GM23248 (cell line): ENCODE data around the gene WFIKKN1. TPM values are rescaled to one million over a fixed set of nuclear protein-coding genes. Genes with fewer than 3 reads are reported as not detected.

Source experiments
- DNase-seq: peaks from one replicate; pipeline ENCODE4 v3.0.0-alpha.2; 2015
- H2AFZ ChIP-seq: fragments of 200-600 bp; sonication (generic); 2 replicates; pipeline ENCODE4 v1.6.1; 2016; ENCODE audit warnings: antibody characterized with exemption
- H3F3A ChIP-seq: fragments of 200-600 bp; sonication (generic); 2 replicates; pipeline ENCODE4 v1.6.1; 2016; ENCODE audit warnings: mild to moderate bottlenecking, antibody characterized with exemption, mixed run types; ENCODE audit not compliant: insufficient read depth
- H3K27ac ChIP-seq: fragments of 200-600 bp; sonication (generic); 2 replicates; pipeline ENCODE4 v1.5.1; 2016; ENCODE audit warnings: mild to moderate bottlenecking
- H3K27me3 ChIP-seq: fragments of 200-600 bp; sonication (generic); replicated peaks from 2 replicates; pipeline ENCODE4 v1.6.1; 2016; ENCODE audit warnings: mild to moderate bottlenecking; ENCODE audit not compliant: insufficient read depth
- H3K36me3 ChIP-seq: fragments of 200-600 bp; sonication (generic); 2 replicates; pipeline ENCODE4 v1.6.1; 2016; ENCODE audit warnings: low read depth, mild to moderate bottlenecking
- H3K4me1 ChIP-seq: fragments of 200-600 bp; sonication (generic); 2 replicates; pipeline ENCODE4 v1.6.1; 2016; ENCODE audit warnings: mild to moderate bottlenecking; ENCODE audit not compliant: insufficient read depth
- H3K4me2 ChIP-seq: fragments of 200-600 bp; sonication (generic); one replicate; pipeline ENCODE4 v1.6.1; 2016; ENCODE audit warnings: mild to moderate bottlenecking; ENCODE audit not compliant: unreplicated experiment
- H3K4me3 ChIP-seq: fragments of 200-600 bp; sonication (generic); 2 replicates; pipeline ENCODE4 v1.5.1; 2016; ENCODE audit warnings: mild to moderate bottlenecking
- H3K79me2 ChIP-seq: fragments of 200-600 bp; sonication (generic); 2 replicates; pipeline ENCODE4 v1.6.1; 2016; ENCODE audit warnings: mild to moderate bottlenecking; ENCODE audit not compliant: insufficient read depth
- H3K9ac ChIP-seq: fragments of 200-600 bp; sonication (generic); 2 replicates; pipeline ENCODE4 v1.6.1; 2016; ENCODE audit warnings: mild to moderate bottlenecking
- H3K9me2 ChIP-seq: fragments of 200-600 bp; sonication (generic); 2 replicates; pipeline ENCODE4 v1.6.1; 2016; ENCODE audit warnings: mixed run types, mild to moderate bottlenecking, moderate library complexity; ENCODE audit not compliant: insufficient read depth
- H3K9me3 ChIP-seq: fragments of 200-600 bp; sonication (generic); one replicate; pipeline ENCODE4 v1.6.1; 2017; ENCODE audit warnings: low read depth
- H4K20me1 ChIP-seq: fragments of 200-600 bp; sonication (generic); 2 replicates; pipeline ENCODE4 v1.6.0; 2016; ENCODE audit not compliant: insufficient read depth
- EZH2 ChIP-seq: fragments of 200-600 bp; sonication (generic); IDR thresholded peaks from 2 replicates; pipeline ENCODE4 v1.6.1; 2018; ENCODE audit warnings: antibody characterized with exemption, mild to moderate bottlenecking; ENCODE audit not compliant: insufficient read depth, poor library complexity, severe bottlenecking
- EZH2phosphoT487 ChIP-seq: fragments of 200-600 bp; sonication (generic); IDR thresholded peaks from 2 replicates; pipeline ENCODE4 v1.6.1; 2018; ENCODE audit warnings: antibody characterized with exemption, moderate library complexity, mild to moderate bottlenecking, low read depth; ENCODE audit not compliant: insufficient read depth
- WGBS, 2 experiments: methylation state at CpG; one replicate each; pipeline ENCODE4 v1.1.6; 2015 to 2017; ENCODE audit warnings: low lambda C conversion rate in 2 of 2, low coverage in 1 of 2; ENCODE audit errors: missing lambda C conversion rate in 2 of 2; 5-methylcytosine and 5-hydroxymethylcytosine counted together
- in situ Hi-C: fragments of 300-500 bp; cut with MboI; formaldehyde crosslinking; loops from 2 replicates; pipeline ENCODE4 v1.15.0; 2020
- polyA plus RNA-seq: library from polyadenylated mRNA; unstranded; fragments of >200 nt; fragmentation: Nextera tagmentation; extraction: Ambion mirVana; gene quantifications from 2 replicates; pipeline ENCODE4 v1.2.1, GENCODE V29; 2016
- total RNA-seq: library from RNA; depleted of rRNA; stranded (reverse); fragments of >200 nt; shearing (Covaris generic); gene quantifications from 2 replicates; pipeline ENCODE4 v1.2.3, GENCODE V29; 2014

WFIKKN1 gene
- total and polyA plus RNA-seq, 2 experiments from 2014 or later = not detected

DNA sequence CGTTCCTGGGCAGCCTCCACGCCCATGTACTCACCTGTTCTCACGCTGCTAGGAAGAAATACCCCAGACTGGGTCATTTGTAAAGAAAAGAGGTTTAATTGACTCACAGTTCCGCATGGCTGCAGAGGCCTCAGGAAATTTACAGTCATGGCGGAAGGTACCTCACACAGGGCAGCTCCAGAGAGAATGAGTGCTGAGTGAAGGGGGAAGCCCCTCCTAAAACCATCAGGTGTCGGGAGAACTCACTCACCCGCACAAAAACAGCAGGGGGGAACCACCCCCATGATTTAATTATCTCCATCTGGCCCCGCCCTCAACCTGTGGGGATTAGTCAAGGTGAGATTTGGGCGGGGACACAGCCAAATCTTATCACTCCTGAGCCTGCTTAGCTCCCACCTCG lies 22.8 kb upstream of the WFIKKN1 start:
- Histone ChIP-seq H3F3A (no peaks in the 10 kb centered on the region), H2AFZ (no peak overlapping the region), H3K27ac (no peak overlapping the region), H3K36me3 (no peaks in the 10 kb centered on the region), H3K79me2 (peaks cover 48% of the 10 kb centered on the region), H3K9me2 (no peaks in the 10 kb centered on the region), H3K9ac (no peak overlapping the region), H4K20me1 (no peaks in the 10 kb centered on the region), H3K4me2 (no peak overlapping the region), H3K4me1 (no peaks in the 10 kb centered on the region), H3K27me3 (no peaks in the 10 kb centered on the region), H3K9me3 (no peaks in the 10 kb centered on the region), H3K4me3 (no peak overlapping the region)
- no peak for DNase-seq
- WGBS, 2 experiments = 78 to 80% methylated on average over 10 of the region's 10 CpGs
- in situ Hi-C loops = no loop called here
- TF ChIP-seq EZH2 (no peak), EZH2phosphoT487 (no peak)

GRCh38 chr16:609316-609715 lies 21.5 kb upstream of the WFIKKN1 start:
- no peak overlapping the region for H3K9ac ChIP-seq
- H3F3A ChIP-seq = no peaks in the 10 kb centered on the region
- WGBS, 2 experiments = 93 to 95% methylated on average over 11 to 13 of the region's 13 CpGs
- H3K79me2 ChIP-seq = peaks cover 35% of the 10 kb centered on the region
- no peaks in the 10 kb centered on the region for H3K9me3 ChIP-seq
- no peak overlapping the region for H3K4me2 ChIP-seq
- TF ChIP-seq EZH2 (no peak), EZH2phosphoT487 (no peak)
- no peaks in the 10 kb centered on the region for H3K27me3 ChIP-seq
- H2AFZ ChIP-seq = no peak overlapping the region
- no peaks in the 10 kb centered on the region for H3K9me2 ChIP-seq
- DNase-seq = no peak
- no peak overlapping the region for H3K4me3 ChIP-seq
- in situ Hi-C loops = no loop called here
- no peak overlapping the region for H3K27ac ChIP-seq
- no peaks in the 10 kb centered on the region for H3K4me1 ChIP-seq
- H4K20me1 ChIP-seq = no peaks in the 10 kb centered on the region
- no peaks in the 10 kb centered on the region for H3K36me3 ChIP-seq

DNA sequence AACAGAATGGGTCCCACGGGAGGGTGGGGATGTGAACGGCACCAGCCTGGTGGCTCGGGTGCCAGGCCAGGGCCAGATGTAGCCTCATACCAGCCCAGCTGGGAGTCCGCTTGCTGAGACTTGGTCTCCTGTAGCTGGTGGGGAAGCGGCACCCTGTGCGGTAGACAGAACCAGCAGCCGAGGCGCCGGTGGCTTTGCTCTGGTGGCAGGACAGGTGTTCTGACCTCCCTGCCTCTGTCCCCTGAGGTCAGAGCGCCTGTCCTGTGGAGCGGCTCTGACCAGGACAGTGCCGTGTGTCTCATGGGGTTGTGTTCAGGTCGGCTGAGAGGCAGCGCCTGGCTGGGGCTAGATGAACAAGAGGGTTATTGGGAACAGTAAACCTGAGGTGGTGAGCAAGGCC lies 20.8 kb upstream of the WFIKKN1 start:
- no peak for DNase-seq
- Histone ChIP-seq H3K9me3 (no peaks in the 10 kb centered on the region), H3K27ac (no peak overlapping the region), H4K20me1 (no peaks in the 10 kb centered on the region), H3K79me2 (peaks cover 32% of the 10 kb centered on the region), H3F3A (no peaks in the 10 kb centered on the region), H3K9ac (no peak overlapping the region), H3K9me2 (no peaks in the 10 kb centered on the region), H3K36me3 (no peaks in the 10 kb centered on the region), H3K4me2 (no peak overlapping the region), H3K4me1 (no peaks in the 10 kb centered on the region), H3K4me3 (no peak overlapping the region), H2AFZ (no peak overlapping the region), H3K27me3 (no peaks in the 10 kb centered on the region)
- 84 to 89% methylated on average over 12 to 13 of the region's 14 CpGs for WGBS, 2 experiments
- in situ Hi-C loops = no loop called here
- no peak for TF ChIP-seq EZH2
- no peak for TF ChIP-seq EZH2phosphoT487

DNA sequence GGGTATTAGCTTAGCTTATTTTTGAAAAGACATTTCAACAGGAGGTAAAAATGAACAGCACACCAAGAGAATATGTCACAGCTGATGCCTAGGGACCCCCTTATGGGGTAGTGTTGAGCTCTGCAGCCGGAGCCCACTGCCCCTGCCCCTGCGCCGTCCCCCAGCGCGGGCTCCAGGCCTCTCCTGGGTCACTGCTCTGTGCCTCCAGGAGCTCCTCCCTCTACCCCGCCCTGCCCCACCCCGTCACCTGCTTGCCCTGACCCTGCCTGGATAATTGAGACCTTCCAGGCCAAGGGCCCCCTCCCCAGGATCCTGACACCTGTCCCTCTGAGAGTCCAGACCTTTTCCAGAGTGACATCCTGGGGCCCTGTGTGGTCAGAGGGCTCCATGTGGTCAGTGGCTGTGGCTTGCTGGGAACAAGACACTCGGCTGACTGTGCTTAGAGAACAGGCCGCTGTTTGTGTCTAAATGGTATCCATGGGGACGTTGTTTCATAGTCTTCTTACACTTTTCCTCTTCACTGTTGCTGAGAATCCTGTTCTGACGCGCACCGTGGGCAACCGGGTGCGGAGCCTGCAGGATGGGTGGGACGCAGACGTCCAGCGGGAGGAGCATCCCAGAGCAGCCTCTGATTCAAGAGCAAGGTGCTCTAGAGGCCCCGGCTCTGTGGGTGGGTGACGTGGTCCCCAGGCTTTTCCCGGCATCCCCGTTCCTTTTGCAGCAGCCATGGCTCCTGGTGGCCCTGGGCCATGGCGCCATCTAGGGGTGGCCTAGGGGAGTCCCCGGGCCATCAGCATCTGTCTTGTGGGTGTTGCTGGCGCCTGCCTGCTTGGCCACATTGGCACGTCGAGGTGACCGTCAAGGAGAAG lies 20.0 kb upstream of the WFIKKN1 start:
- H3K4me1 ChIP-seq = no peaks in the 10 kb centered on the region
- H3K9me2 ChIP-seq = no peaks in the 10 kb centered on the region
- H3K4me3 ChIP-seq = no peak overlapping the region
- H3K79me2 ChIP-seq = peaks cover 30% of the 10 kb centered on the region
- DNase-seq = peak; percentile 52
- in situ Hi-C loops = no loop called here
- no peaks in the 10 kb centered on the region for H3K27me3 ChIP-seq
- TF ChIP-seq EZH2phosphoT487 (no peak), EZH2 (no peak)
- 78 to 82% methylated on average over 26 to 28 of the region's 28 CpGs for WGBS, 2 experiments
- H3K27ac ChIP-seq = no peak overlapping the region
- no peaks in the 10 kb centered on the region for H3F3A ChIP-seq
- H3K9ac ChIP-seq = no peak overlapping the region
- H3K9me3 ChIP-seq = no peaks in the 10 kb centered on the region
- no peaks in the 10 kb centered on the region for H3K36me3 ChIP-seq
- H2AFZ ChIP-seq = no peak overlapping the region
- H3K4me2 ChIP-seq = no peak overlapping the region
- H4K20me1 ChIP-seq = no peaks in the 10 kb centered on the region
